Glomerular visceral epithelial cell (primary cell): ENCODE results near the gene GATM.
A peak's percentile ranks its signal among the peaks of the same experiment; 100 is the strongest.
"Not testable (repeated sequence)": the region's sequence is repeated elsewhere in the genome, so short reads cannot be mapped to it uniquely, and the experiment has no call there.

Experiments used
- DNase-seq: peaks from one replicate; pipeline ENCODE4 v3.0.0-alpha.2; 2016; ENCODE audit errors: extremely low spot score

GATM gene

DNA sequence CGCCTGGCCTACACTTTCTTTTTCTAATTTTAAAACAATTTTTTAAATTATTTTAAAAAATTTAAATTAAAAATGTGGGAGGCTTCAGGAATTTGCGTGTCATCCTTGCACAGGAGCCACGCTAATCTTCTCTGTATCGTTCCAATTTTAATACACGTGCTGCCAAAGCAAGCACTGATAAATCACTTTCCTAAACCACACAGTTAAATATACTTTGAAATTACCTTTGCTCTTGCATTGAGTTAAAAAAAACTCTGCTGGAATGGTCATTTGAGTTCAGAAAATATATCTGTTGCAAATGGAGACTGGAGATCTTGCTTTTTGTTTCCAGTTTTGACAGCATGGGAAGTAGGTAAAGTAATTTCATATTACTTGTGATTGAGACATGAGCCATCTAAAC, 23.6 kb downstream of the GATM start:
- DNase-seq = no peak

GRCh38 chr15:45351227-45351626, 27.1 kb downstream of the GATM start:
- no peak for DNase-seq

GRCh38 chr15:45349623-45350022, 28.7 kb downstream of the GATM start:
- no peak for DNase-seq

GRCh38 chr15:45347989-45348388, 30.4 kb downstream of the GATM start:
- no peak for DNase-seq

- DNase-seq = no peak
Observed at GRCh38 chr15:45347033-45347432, 31.3 kb downstream of the GATM start.

DNA sequence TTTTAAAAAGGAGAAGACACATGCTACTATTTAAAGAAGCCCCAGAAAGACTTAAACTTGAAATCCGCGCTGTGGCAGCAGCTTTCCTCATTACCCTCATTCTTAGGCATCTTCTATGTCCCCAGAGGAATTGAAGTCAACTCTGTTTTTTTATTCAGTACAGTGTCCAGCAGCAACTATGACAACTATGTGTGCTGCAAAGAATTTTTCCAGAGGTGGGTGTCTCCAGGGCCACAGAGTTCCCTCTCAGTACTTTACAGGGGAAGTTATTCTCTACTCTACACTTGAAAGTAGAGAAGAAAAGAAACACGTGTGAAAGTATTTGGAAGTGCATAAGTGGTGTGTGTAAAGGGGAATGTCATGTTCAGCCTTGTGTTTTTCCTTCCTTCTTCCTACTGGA, 32.0 kb downstream of the GATM start:
- DNase-seq = no peak

DNA sequence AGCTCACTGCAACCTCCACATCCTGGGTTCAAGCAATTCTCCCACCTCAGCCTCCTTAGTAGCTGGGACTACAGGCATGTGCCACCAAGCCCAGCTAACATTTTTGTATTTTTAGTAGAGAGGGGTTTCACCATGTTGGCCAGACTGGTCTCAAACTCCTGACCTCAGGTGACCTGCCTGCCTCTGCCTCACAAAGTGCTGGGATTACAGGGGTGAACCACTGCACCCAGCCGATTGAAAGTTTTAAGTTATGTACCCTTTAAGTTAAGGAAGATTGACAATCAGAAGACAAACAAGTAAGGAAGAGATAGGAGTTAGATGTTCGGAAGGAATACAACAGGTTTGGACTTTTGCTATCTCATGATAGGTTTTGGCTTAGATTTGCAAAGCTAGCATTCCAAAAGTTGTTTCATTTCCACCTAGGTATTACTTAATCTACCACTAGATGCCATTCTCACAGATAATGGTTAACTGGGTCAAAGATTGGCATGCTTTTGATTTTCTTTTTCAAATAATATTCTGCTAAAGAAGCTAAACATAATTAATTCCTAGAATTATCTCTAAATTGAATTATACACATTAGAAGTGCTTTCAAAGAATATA, 35.0 kb downstream of the GATM start:
- DNase-seq = no peak

DNA sequence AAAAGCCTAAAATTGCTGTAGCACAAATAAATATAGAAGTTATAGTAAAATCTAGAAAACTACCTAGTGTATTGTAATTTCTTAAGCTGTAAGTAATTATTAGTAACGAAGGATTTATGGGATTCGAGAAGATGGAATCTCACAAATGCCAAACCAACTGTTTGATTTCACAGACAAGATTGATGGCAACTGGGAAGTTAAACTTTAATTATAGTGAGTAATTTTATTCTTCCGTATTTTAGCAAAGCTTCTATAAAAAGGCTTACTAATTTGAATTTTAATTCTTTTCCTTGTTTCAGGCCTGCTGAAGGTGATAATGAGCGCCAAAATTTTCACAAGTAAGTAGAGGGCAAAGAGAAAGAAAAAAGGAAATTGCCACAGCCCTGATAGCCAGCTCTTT, 36.6 kb downstream of the GATM start:
- DNase-seq = no peak

DNA sequence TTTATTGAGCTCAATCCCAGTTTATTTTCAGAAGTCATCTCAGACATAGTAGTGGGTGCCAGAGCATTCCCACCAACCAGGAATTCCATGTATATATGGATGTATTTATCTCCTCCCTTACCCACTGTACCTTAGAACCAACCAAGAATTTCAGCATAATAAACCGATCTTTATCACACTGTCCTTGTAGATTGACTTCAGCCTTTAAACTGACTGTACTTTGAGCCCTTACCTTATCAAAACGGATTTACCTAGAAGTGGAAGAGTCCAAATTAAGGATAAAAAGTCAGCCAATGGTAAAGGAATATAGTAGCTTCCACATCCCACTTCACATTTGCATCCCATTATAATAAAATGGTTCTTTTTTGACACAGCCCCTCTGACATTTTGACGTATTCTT, 37.9 kb downstream of the GATM start:
- no peak for DNase-seq

DNA sequence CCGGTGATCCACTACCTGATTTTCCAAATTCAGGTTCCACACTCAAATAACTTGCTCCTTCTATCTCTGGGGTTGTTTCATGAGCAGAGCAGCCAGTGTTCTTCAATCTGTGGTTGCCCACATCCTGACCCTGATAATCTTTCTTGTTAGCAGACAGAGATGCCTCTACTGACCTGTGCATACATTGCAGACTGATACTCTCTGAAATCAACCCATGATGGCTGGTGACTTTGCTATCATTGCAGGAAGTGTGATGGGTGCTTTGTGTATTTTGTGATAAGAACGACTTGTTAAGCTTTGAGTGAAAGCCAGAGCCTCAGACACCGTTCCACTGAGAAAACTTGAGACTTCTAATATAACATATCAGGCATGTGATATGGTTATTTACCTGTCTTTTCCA, 39.9 kb downstream of the GATM start:
- DNase-seq = no peak

DNA sequence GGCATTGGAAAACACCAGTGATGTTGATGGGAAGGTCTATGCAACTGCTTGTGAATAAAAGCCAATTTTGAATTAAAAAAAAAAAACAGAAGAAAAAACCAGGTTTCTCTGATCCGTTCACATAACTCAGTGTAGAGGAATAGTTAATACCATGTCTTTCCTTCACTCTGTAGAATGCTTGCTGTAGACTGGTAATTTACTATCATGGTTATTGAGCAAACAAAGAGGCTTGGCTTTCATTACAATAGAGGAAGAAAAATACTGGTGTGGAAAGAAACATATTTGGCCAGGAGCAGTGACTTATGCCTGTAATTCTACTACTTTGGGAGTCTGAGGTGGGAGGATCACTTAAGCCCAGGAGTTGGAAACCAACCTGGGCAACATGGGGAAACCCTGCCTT, 41.1 kb downstream of the GATM start:
- DNase-seq = no peak

DNA sequence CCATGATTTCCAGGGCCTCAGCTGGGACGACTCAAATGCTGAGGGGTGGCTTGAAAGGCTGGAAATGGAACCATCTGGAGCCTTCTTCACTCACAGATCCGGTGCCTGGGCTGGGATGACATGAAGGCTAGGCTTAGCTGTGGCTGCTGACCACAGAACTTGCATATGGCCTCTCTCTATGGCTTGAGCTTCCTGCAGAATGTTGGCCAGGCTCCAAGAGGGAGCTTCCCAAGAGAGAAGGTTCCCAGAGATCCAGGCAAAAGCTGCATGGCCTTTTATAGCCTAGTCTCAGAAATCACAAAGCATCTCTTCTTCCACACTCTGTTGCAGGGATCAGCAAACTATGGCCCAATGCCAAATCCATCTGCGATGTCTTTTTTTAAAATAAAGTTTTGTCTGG, 44.8 kb downstream of the GATM start:
- peak; percentile 60 for DNase-seq

DNA sequence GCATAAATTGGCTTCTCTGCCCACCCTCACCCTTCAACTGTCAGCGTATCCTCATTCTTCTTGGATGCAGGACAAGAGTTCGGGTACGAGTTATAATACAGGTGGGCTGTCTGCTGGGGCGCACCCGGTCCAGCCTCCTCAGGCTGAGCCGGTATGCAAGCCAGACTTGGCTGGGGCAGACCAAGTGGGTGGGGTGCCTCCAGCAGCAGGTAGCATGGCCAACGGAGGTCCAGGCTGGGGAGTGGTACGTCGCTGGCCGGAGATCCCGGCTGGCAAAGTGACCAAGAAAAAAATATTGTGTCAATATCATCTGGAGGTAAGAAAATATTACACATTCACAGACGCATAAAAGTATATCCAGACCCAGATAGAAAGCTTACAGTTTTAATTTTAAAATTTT, 45.6 kb downstream of the GATM start:
- no peak for DNase-seq

GRCh38 chr15:45331972-45332371, 46.4 kb downstream of the GATM start:
- no peak for DNase-seq

- no peak for DNase-seq
Observed at GRCh38 chr15:45328663-45329062, 49.7 kb downstream of the GATM start.

- DNase-seq = no peak
Observed at GRCh38 chr15:45326741-45327140, 51.6 kb downstream of the GATM start.

DNA sequence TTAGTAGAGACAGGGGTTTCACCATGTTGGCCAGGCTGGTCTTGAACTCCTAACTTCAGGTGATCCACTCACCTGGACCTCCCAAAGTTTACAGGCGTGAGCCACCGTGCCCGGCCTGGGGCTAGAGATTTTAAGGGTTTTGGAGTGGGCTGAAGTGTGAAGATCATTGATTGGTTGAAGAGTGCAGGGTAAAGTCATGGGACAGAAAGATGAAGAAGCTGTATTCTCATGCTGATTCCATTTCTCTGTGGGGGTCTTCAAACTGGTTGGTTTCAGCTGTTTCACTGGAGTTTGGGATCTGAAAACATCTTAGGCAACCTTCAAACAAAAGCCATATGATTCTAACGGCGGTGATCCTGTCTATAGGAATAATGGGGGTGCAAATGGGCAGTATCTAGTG, 52.1 kb downstream of the GATM start:
- DNase-seq = no peak

- no peak for DNase-seq
Observed at GRCh38 chr15:45320581-45321205, 57.7 kb downstream of the GATM start.

DNA sequence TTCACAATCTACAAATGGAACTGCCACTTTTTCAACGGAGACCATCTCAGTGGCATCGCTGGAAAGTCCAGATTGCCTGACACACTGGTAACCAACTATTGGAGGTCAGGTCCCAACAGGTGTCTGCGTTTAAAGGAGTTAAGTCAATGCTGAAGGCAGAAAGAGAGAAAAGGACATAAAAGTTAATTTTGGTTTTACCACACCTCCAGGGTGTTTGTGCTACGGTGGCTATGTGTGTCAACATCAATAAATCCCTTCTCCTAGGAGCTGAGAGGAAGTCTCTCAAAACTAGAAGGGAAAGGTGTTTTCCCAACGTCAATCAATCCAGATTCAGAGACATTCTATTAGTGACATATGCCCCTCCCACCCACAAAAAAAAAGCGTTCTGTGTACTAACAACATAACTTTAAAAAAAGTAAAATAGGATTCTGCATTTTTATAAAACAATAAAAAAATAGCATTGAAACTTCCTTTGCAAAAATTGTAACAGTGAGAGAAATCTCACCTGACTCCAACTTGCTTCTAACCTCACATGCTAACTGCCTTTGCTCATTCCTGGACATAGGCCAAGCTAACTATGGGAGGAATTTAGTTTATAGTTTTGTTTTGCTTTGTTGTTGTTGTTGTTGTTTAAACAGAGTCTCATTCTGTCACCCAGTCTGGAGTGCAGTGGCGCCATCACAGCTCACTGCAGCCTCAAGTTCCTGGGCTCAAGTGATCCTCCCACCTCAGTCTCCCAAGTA, 58.7 kb downstream of the GATM start:
- DNase-seq = no peak

DNA sequence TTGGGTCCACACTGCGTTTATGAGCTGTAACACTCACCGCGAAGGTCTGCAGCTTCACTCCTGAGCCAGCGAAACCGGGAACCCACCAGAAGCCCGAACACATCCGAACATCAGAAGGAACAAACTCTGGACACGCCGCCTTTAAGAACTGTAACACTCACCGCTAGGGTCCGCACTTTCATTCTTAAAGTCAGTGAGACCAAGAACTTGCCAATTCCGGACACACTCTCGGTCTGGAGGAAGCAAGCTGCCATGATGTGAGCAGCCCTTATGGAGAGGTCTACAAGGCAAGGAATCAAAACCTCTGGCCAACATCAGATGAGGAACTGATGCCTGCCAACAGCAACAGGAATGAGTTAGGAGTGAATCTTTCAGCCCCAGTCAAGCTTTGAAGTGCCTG, 63.4 kb downstream of the GATM start:
- DNase-seq = peak; percentile 32

GRCh38 chr15:45314117-45314516, 64.2 kb downstream of the GATM start:
- DNase-seq = not testable (repeated sequence)
